ENCODE measurements around the gene MVD. TPM values are rescaled to one million over a fixed set of nuclear protein-coding genes. Genes with fewer than 3 reads are reported as not detected.

The MVD gene
- total RNA-seq, 1 donor from 2014 or later, result 40.0 TPM

GRCh38 chr16:88687676-88688012 lies 24.8 kb upstream of the MVD start:
- DNase-seq (ENCODE audit: low spot score), result no peak
- no peak overlapping the region for H3K4me3 Mint-ChIP-seq (ENCODE audit: unreplicated experiment)
- peaks cover 2% of the 10 kb centered on the region for H3K4me1 Mint-ChIP-seq (ENCODE audit: low read depth)
- no peak for TF ChIP-seq CTCF (IDR thresholded peaks at IDR 0.05)
- peaks cover 1% of the 10 kb centered on the region for H3K36me3 Mint-ChIP-seq (ENCODE audit: low read depth)
- peaks cover 34% of the 10 kb centered on the region for H3K27me3 Mint-ChIP-seq (ENCODE audit: low read depth)
- no peak overlapping the region for H3K27ac Mint-ChIP-seq (ENCODE audit: unreplicated experiment)
- no peaks in the 10 kb centered on the region for H3K9me3 Mint-ChIP-seq (ENCODE audit: low read depth)

- H3K27me3 Mint-ChIP-seq (ENCODE audit: low read depth), result peaks cover 36% of the 10 kb centered on the region
- H3K27ac Mint-ChIP-seq (ENCODE audit: unreplicated experiment), result no peak overlapping the region
- H3K4me3 Mint-ChIP-seq (ENCODE audit: unreplicated experiment), result no peak overlapping the region
Observed at GRCh38 chr16:88687254-88687576, 24.3 kb upstream of the MVD start.

GRCh38 chr16:88686439-88687253 lies 23.8 kb upstream of the MVD start, which contains the start of gene SNAI3:
TSS of gene SNAI3 (minus strand) at chr16:88686507. CDS start at chr16:88686406, 101 bp downstream.
- no peak for TF ChIP-seq CTCF (IDR thresholded peaks at IDR 0.05)
- Mint-ChIP-seq H3K27me3 (ENCODE audit: low read depth) (peaks cover 36% of the 10 kb centered on the region), H3K4me1 (ENCODE audit: low read depth) (peaks cover 2% of the 10 kb centered on the region), H3K27ac (ENCODE audit: unreplicated experiment) (no peak within 1 kb of the TSS), H3K36me3 (ENCODE audit: low read depth) (peaks cover 1% of the 10 kb centered on the region), H3K9me3 (ENCODE audit: low read depth) (no peaks in the 10 kb centered on the region), H3K4me3 (ENCODE audit: unreplicated experiment) (peak within 1 kb of the TSS; percentile 59)
- DNase-seq (ENCODE audit: low spot score), result no peak

More at GRCh38 chr16:88687254-88687576, 24.3 kb upstream of the MVD start:
- H3K4me1 Mint-ChIP-seq (ENCODE audit: low read depth), result peaks cover 2% of the 10 kb centered on the region
- DNase-seq (ENCODE audit: low spot score), result no peak
- TF ChIP-seq CTCF (IDR thresholded peaks at IDR 0.05), result no peak
- H3K36me3 Mint-ChIP-seq (ENCODE audit: low read depth), result peaks cover 1% of the 10 kb centered on the region
- H3K9me3 Mint-ChIP-seq (ENCODE audit: low read depth), result no peaks in the 10 kb centered on the region

- Mint-ChIP-seq H3K4me3 (ENCODE audit: unreplicated experiment) (peak overlapping the region; percentile 59), H3K27me3 (ENCODE audit: low read depth) (peaks cover 36% of the 10 kb centered on the region), H3K4me1 (ENCODE audit: low read depth) (peaks cover 2% of the 10 kb centered on the region), H3K36me3 (ENCODE audit: low read depth) (peaks cover 1% of the 10 kb centered on the region), H3K27ac (ENCODE audit: unreplicated experiment) (no peak overlapping the region), H3K9me3 (ENCODE audit: low read depth) (no peaks in the 10 kb centered on the region)
- TF ChIP-seq CTCF (IDR thresholded peaks at IDR 0.05), result no peak
- DNase-seq (ENCODE audit: low spot score), result no peak
Observed at GRCh38 chr16:88686062-88686438, 23.2 kb upstream of the MVD start.

GRCh38 chr16:88685156-88686061 lies 22.5 kb upstream of the MVD start:
- TF ChIP-seq CTCF (IDR thresholded peaks at IDR 0.05), result peak; percentile 80
- no peak overlapping the region for H3K27ac Mint-ChIP-seq (ENCODE audit: unreplicated experiment)
- no peak for DNase-seq (ENCODE audit: low spot score)
- no peak overlapping the region for H3K4me3 Mint-ChIP-seq (ENCODE audit: unreplicated experiment)
- peaks cover 34% of the 10 kb centered on the region for H3K27me3 Mint-ChIP-seq (ENCODE audit: low read depth)
- H3K9me3 Mint-ChIP-seq (ENCODE audit: low read depth), result no peaks in the 10 kb centered on the region
- H3K36me3 Mint-ChIP-seq (ENCODE audit: low read depth), result peaks cover 1% of the 10 kb centered on the region
- peaks cover 2% of the 10 kb centered on the region for H3K4me1 Mint-ChIP-seq (ENCODE audit: low read depth)

Data from chondrocyte (in vitro differentiated cells).